ENCODE results near the gene ROCK2.

Gene ROCK2

DNA sequence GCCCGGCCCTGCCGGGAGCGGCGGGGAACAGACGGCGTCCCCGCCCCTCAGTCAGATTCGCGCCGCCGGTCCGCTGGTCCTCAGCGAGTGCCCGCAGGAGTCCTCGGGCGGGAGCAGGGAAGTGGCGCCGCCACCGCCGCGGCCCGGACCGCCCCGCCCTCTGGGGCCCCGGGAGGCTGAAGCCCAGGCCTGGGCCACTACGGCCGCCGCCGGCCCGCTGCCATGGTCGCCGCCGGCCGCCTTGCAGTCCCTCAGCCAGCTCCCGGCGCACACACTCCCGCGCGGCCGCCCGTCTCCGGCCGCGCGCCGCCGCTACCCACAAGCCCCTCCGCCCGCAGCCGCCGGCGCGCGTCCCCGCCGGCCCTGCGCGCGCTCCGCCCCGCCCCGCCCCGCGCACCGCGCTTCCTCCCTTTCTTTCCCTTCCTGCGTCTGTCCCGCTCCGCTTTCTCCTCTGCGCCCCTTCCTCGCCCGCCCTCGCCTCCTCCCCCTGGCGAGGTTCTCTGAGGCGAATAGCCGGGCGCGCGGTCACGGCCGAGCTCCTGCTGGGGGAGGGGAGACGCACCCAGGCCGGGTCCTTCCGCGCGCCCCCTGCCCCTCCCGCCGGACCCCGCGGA, at the start of gene ROCK2:
ROCK2 (minus strand) TSS at position 295 of the 614 bp plus-strand sequence. CDS start 500 bp downstream, outside the sequence.
- CTCF ChIA-PET: interaction anchor here (1.0 to 2.0 kb wide), 9 partner anchors 11 to 213 kb away, joined by 3 to 6 read pairs (median 3); partner anchors contain the start of gene E2F6

DNA sequence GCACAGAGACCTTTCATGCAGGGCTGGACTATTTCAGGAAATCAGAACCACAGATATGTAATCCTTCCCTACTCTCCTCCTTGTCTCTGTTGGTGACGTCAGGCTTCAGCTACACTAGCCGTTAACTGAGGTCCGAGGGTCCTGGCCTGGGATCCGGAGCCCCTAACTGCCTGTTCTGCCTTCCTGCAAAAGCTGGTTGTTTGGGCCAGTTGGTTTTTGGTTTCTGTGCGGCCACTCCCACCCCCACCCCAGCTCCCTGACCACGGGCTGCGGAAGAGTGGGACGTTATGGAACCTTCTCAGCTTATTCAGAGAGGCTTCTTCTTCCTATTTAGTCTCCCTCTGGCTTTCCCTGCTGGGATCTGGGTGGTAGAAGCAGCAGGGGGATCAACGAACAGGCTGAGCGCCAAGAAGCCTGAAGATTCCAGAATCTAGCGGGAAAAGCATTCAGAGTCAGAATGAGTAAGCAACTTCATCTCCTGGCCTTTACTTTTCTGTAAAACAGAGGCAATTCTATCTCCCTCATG, 49.3 kb upstream of the ROCK2 start:
- DNase-seq (ENCODE audit: extremely low spot score): no peak
- ChIA-PET POLR2A (no interaction called here), CTCF (interaction anchor here (0.9 kb wide), 1 partner anchor 17 kb away, joined by 3 read pairs; no protein-coding TSS in a partner anchor)
- TF ChIP-seq, protein P1, sequence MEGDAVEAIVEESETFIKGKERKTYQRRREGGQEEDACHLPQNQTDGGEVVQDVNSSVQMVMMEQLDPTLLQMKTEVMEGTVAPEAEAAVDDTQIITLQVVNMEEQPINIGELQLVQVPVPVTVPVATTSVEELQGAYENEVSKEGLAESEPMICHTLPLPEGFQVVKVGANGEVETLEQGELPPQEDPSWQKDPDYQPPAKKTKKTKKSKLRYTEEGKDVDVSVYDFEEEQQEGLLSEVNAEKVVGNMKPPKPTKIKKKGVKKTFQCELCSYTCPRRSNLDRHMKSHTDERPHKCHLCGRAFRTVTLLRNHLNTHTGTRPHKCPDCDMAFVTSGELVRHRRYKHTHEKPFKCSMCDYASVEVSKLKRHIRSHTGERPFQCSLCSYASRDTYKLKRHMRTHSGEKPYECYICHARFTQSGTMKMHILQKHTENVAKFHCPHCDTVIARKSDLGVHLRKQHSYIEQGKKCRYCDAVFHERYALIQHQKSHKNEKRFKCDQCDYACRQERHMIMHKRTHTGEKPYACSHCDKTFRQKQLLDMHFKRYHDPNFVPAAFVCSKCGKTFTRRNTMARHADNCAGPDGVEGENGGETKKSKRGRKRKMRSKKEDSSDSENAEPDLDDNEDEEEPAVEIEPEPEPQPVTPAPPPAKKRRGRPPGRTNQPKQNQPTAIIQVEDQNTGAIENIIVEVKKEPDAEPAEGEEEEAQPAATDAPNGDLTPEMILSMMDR (IDR thresholded peaks at IDR 0.05; ENCODE audit: control extremely low read depth, extremely low read depth, low read depth, missing control alignments): no peak

More for the DNA sequence above, at the start of gene ROCK2:
- POLR2A ChIA-PET: interaction anchor here (0.6 kb wide), 1 partner anchor 105 kb away, joined by 4 read pairs; no protein-coding TSS in a partner anchor
- TF ChIP-seq, protein P1 (IDR thresholded peaks at IDR 0.05; ENCODE audit: control extremely low read depth, extremely low read depth, low read depth, missing control alignments): no peak
- DNase-seq (ENCODE audit: extremely low spot score): peak; percentile 86

DNA sequence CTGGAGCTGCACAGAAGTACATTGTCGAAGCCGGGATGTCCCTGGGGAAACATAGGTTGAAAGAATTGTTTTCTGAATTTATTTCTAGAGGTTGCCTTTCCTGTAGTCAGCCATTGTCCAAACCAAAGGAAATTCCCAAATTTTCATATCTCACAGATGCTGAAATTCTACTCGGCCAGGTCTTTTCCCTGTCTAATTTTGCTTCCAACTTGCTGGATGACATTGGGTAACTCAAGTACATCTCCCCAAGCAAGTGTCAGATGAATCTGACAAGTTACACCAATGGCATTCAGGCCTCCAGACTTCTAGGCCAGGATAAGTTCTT, 47.5 kb upstream of the ROCK2 start:
- ChIA-PET CTCF (no interaction called here), POLR2A (no interaction called here)
- TF ChIP-seq, protein P1 (IDR thresholded peaks at IDR 0.05; ENCODE audit: control extremely low read depth, extremely low read depth, low read depth, missing control alignments): no peak
- DNase-seq (ENCODE audit: extremely low spot score): no peak

DNA sequence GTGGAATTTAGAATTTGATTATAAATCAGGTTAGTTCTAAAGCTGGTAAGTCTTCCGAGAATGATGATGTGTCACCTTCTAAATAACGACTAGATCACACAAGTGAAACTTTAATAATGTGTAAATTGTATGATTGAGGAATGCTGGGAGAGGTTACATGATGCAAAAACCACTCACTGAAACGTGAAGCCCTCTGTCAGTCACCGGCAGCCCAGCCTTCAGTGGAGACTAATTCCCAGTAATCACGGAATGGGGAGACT, 45.9 kb upstream of the ROCK2 start:
- ChIA-PET POLR2A (no interaction called here), CTCF (interaction anchor here (0.8 to 1.5 kb wide), 3 partner anchors 21 to 258 kb away, joined by 3 to 4 read pairs (median 3); a partner anchor contains a TSS)
- no peak for DNase-seq (ENCODE audit: extremely low spot score)
- TF ChIP-seq, protein P1 (IDR thresholded peaks at IDR 0.05; ENCODE audit: control extremely low read depth, extremely low read depth, low read depth, missing control alignments): no peak

DNA sequence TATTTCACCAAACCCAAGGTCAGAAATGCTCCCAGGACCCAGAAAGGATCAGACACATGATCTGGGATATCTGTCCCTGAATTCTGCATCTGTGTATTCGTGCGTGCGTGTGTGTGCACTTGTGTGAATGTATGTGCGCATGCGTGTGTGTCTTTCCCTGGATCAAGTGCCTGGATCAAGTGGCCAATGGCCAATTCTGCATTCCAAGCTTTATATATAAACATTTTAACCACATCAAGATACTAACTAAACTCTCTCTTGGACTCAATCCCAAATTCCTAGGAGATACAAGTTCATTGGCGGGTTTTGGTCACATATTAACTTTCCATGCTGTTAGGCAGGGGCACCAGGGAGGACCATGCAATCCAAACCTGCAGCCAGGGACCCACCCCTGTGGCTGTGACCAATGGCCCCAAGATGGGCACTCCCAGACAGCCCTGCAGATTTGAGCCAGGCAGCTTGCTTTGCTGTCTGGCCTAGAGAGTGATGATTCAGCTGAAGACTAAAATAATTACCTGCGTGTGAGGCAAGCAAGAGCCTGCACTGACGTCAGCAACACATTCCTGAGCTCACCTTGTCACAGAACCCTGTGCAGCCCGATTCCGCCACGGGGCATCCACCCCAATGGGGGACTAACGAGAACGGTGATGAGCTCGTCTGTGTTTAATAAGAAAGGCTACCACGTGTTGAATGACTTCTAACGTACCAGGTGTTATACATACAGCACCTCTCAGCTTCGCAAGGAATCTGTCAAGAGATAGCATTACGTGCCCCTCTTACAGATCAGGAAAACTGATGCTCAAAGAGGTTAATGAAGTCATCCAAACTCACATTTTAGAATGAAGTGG, 45.3 kb upstream of the ROCK2 start:
- CTCF ChIA-PET: interaction anchor here (0.8 to 1.5 kb wide), 5 partner anchors 9 to 257 kb away, joined by 3 to 4 read pairs (median 3); a partner anchor contains a TSS
- TF ChIP-seq, protein P1 (IDR thresholded peaks at IDR 0.05; ENCODE audit: control extremely low read depth, extremely low read depth, low read depth, missing control alignments): no peak
- no peak for DNase-seq (ENCODE audit: extremely low spot score)
- POLR2A ChIA-PET: no interaction called here

DNA sequence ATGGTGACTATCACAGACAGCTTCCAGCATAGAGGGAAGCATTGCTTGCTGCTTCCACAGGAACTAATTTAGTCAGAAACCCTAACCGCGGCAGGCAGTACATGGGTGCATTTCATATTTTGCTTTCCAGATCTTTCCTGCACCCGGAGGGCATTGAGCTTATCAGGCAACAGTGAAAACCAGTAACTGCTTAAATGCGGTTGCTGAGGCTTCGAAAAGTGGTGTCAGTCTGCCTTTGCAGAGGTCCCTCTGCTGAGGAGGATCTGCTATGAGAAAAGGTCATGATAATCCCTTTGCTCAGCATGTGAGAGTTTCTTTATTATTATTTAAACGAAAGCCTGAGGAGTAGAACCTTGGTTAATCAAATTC, 44.6 kb upstream of the ROCK2 start:
- TF ChIP-seq, protein P1 (IDR thresholded peaks at IDR 0.05; ENCODE audit: control extremely low read depth, extremely low read depth, low read depth, missing control alignments): no peak
- ChIA-PET POLR2A (no interaction called here), CTCF (interaction anchor here (1.1 kb wide), 1 partner anchor 8 kb away, joined by 3 read pairs; no protein-coding TSS in a partner anchor)
- no peak for DNase-seq (ENCODE audit: extremely low spot score)
